A673 (cell line): Measurements from ENCODE around the gene USP10.

Source experiments
- CTCF ChIP-seq: fragments of 300-800, 200-600 bp; sonication (generic); conservative IDR thresholded peaks from 2 replicates; pipeline ENCODE4 v1.5.1; 2017; ENCODE audit warnings: low read depth, mild to moderate bottlenecking, antibody characterized with exemption, low read length, moderate library complexity, mixed read lengths
- EZH2 ChIP-seq: fragments of 200-600 bp; sonication (generic); IDR thresholded peaks from 2 replicates; pipeline ENCODE4 v1.6.1; 2017; ENCODE audit warnings: borderline replicate concordance, low read depth, mild to moderate bottlenecking, mixed read lengths, antibody characterized with exemption, low read length; ENCODE audit not compliant: poor library complexity, severe bottlenecking

GRCh38 chr16:84780063-84780462 lies 80.3 kb downstream of the USP10 start:
- TF ChIP-seq CTCF (no peak), EZH2 (no peak)
